Left lung (tissue), 14 donors: ENCODE measurements around the gene UGT1A4. TPM values are rescaled to one million over a fixed set of nuclear protein-coding genes. Genes with fewer than 3 reads are reported as not detected.

Source experiments
- ATAC-seq: fragments of 200-7000 bp; cut with Tn5 transposase; one replicate; pipeline ENCODE4 v1.9.1; 2020; ENCODE audit warnings: moderate library complexity
- DNase-seq, 4 donors: peaks; one replicate each; pipeline ENCODE4 v3.0.0-alpha.2; 2013 to 2020
- H3K27ac ChIP-seq, 2 donors: fragments of 200-600 bp; sonication (generic) in 1 of 2; one replicate each; pipeline versions ENCODE4 v1.5.0 to v1.8.0; 2020 to 2021
- H3K27me3 ChIP-seq, 2 donors: fragments of 200-600 bp; sonication (generic) in 1 of 2; one replicate each; pipeline versions ENCODE4 v1.5.0 to v1.8.0; 2020 to 2021
- H3K36me3 ChIP-seq, 2 donors: fragments of 200-600 bp; sonication (generic) in 1 of 2; one replicate each; pipeline versions ENCODE4 v1.5.0 to v1.8.0; 2020 to 2021
- H3K4me1 ChIP-seq, 2 donors: fragments of 200-600 bp; one replicate each; pipeline ENCODE4 v1.8.0; 2021
- H3K4me3 ChIP-seq, 2 donors: fragments of 200-600 bp; sonication (generic) in 1 of 2; one replicate each; pipeline versions ENCODE4 v1.5.0 to v1.8.0; 2020 to 2021; ENCODE audit warnings: mild to moderate bottlenecking in 1 of 2
- H3K9me3 ChIP-seq, 2 donors: fragments of 200-600 bp; sonication (generic) in 1 of 2; one replicate each; pipeline versions ENCODE4 v1.5.0 to v1.8.0; 2020 to 2021
- intact Hi-C, 2 donors: fragments of 100-400 bp; cut with DNase I; formaldehyde crosslinking; loops; one replicate each; pipeline versions ENCODE4 v1.11.2 to v1.14.2; 2022
- long read RNA-seq, 12 donors: library from polyadenylated mRNA in 2 of 12; unstranded in 2 of 12; transcript quantifications; one replicate each; pipeline ENCODE4 v2.0.0 and lab custom pipeline, GENCODE V29; 2019 to 2026
- polyA plus RNA-seq, 6 donors: library from polyadenylated mRNA; unstranded; fragments of 120-200 nt; gene quantifications; one replicate each; pipeline ENCODE4 v1.2.1, GENCODE V29; 2013; ENCODE audit not compliant: insufficient read length in 6 of 6
- total RNA-seq, 2 donors: library from RNA; stranded (reverse); fragmentation: NEBNext Ultra II Directional; extraction: Animal tissue kit (Norgen Biotek cat#: 25700); gene quantifications; one replicate each; pipeline ENCODE4 v1.2.1, GENCODE V29; 2021
- TF ChIP-seq, protein P1 (sequence below), 2 donors: fragments of 200-600 bp; sonication (generic) in 1 of 2; IDR thresholded peaks; one replicate each; pipeline versions ENCODE4 v1.5.0 to v1.8.0; 2021; ENCODE audit warnings: antibody characterized with exemption in 2 of 2
- donor health status: DM: no; HTN: yes; CAD: no.
- donor health status: DM: no; HTN: no; CAD: no.

Gene UGT1A4
- not detected for total RNA-seq
- polyA plus RNA-seq, result not detected
- long read RNA-seq, donor 1, result 0 reads
- long read RNA-seq, donor 2, result 0 reads
- long read RNA-seq, donor 3, result 0 reads
- long read RNA-seq, donor 4, result 0 reads
- long read RNA-seq, donor 5, result 0 reads
- long read RNA-seq, donor 6, result 0 reads
- long read RNA-seq, donor 7, result 0 reads
- long read RNA-seq, donor 8, result 0 reads
- long read RNA-seq, donor 9, result 0 reads
- long read RNA-seq, donor 10, result 0 reads
- long read RNA-seq, donor 11, result 0 reads
- long read RNA-seq, donor 12, result 0 reads

DNA sequence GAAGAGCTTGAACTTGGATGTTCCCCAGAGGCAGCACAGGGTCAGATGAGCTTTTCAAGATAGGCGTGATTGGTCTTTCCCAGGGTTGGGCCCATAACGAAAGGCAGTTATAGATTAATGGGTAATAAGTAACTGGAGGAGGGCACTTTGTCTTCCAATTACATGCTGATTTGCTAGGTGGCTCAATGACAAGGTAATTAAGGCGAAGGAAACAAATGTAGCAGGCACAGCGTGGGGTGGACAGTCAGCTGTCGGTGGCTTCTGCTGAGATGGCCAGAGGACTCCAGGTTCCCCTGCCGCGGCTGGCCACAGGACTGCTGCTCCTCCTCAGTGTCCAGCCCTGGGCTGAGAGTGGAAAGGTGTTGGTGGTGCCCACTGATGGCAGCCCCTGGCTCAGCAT, at the start of gene UGT1A4:
Gene UGT1A4 (plus strand): TSS at position 185 of the 400 bp plus-strand sequence. CDS start 85 bp downstream, at position 270.
- intact Hi-C loops, result no loop called here
- peaks cover 0 to 15% of the 10 kb centered on the region in 2 donors for H3K27me3 ChIP-seq
- H3K36me3 ChIP-seq, result no peaks in the 10 kb centered on the region
- H3K9me3 ChIP-seq, result no peaks in the 10 kb centered on the region
- H3K27ac ChIP-seq, result no peak within 1 kb of the TSS
- no peaks in the 10 kb centered on the region for H3K4me1 ChIP-seq
- no peak within 1 kb of the TSS for H3K4me3 ChIP-seq
- DNase-seq, result no peak
- TF ChIP-seq, protein P1, sequence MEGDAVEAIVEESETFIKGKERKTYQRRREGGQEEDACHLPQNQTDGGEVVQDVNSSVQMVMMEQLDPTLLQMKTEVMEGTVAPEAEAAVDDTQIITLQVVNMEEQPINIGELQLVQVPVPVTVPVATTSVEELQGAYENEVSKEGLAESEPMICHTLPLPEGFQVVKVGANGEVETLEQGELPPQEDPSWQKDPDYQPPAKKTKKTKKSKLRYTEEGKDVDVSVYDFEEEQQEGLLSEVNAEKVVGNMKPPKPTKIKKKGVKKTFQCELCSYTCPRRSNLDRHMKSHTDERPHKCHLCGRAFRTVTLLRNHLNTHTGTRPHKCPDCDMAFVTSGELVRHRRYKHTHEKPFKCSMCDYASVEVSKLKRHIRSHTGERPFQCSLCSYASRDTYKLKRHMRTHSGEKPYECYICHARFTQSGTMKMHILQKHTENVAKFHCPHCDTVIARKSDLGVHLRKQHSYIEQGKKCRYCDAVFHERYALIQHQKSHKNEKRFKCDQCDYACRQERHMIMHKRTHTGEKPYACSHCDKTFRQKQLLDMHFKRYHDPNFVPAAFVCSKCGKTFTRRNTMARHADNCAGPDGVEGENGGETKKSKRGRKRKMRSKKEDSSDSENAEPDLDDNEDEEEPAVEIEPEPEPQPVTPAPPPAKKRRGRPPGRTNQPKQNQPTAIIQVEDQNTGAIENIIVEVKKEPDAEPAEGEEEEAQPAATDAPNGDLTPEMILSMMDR (IDR thresholded peaks at IDR 0.05), result no peak
- no peak for ATAC-seq

DNA sequence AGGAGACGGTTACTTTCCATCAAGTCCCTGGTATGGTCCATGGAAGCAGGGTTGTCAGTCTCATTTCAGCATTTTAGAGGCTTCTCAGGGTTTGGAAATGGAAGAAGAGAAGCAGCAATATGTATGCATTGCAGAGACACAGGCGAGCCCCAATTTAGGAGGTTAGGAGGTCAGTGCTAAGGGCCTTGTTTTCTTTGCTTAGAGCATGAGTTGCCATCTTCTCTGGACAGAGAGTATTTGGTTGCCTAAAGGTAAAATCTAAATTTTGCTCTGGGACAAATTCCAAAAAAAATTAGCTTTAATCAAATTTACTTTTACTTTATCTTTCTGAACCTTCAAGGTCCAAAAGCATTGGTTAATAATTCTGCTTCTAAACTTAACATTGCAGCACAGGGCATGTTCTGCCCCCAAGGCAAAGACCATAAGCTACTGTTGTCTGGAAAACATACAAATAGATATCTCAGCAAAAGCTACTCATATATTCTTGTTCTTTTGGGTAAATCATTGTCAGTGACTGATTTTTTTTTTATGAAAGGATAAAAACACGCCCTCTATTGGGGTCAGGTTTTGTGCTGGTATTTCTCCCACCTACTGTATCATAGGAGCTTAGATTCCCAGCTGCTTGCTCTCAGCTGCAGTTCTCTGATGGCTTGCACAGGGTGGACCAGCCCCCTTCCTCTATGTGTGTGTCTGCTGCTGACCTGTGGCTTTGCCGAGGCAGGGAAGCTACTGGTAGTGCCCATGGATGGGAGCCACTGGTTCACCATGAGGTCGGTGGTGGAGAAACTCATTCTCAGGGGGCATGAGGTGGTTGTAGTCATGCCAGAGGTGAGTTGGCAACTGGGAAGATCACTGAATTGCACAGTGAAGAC, 47.0 kb upstream of the UGT1A4 start, which contains the start of gene UGT1A9:
Gene UGT1A9 (plus strand): TSS at position 609 of the 872 bp plus-strand sequence. CDS start 37 bp downstream, at position 646.
- intact Hi-C loops, result no loop called here
- DNase-seq, result no peak
- Histone ChIP-seq H3K27ac (no peak within 1 kb of the TSS), H3K4me1 (no peaks in the 10 kb centered on the region), H3K4me3 (no peak within 1 kb of the TSS), H3K27me3 (no peaks in the 10 kb centered on the region), H3K36me3 (no peaks in the 10 kb centered on the region), H3K9me3 (no peaks in the 10 kb centered on the region)
- TF ChIP-seq, protein P1 (IDR thresholded peaks at IDR 0.05), result no peak
- no peak for ATAC-seq

DNA sequence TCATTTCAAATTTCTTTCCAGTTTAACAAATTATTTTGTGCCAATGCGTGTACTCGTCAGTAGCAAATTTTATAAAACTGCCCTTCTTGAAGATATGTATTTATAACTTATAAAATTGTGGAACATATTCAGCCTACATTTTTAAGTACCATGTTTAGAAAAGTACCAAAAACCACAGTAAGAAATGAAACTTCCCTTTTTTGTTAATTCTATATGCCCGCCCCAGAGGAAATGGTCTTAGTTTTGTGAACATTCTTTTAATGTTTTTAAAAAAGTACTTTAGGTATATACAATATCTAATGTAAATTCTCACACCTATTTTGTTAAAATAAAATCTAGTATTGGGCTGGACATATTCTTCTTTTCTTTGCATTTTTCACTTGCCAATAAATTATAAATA, 45.6 kb upstream of the UGT1A4 start:
- no peaks in the 10 kb centered on the region for H3K27me3 ChIP-seq
- H3K27ac ChIP-seq, result no peak overlapping the region
- ATAC-seq (no peak), DNase-seq (no peak)
- H3K4me1 ChIP-seq, result no peaks in the 10 kb centered on the region
- intact Hi-C loops, result no loop called here
- H3K4me3 ChIP-seq, result no peak overlapping the region
- H3K36me3 ChIP-seq, result no peaks in the 10 kb centered on the region
- TF ChIP-seq, protein P1 (IDR thresholded peaks at IDR 0.05), result no peak
- no peaks in the 10 kb centered on the region for H3K9me3 ChIP-seq

DNA sequence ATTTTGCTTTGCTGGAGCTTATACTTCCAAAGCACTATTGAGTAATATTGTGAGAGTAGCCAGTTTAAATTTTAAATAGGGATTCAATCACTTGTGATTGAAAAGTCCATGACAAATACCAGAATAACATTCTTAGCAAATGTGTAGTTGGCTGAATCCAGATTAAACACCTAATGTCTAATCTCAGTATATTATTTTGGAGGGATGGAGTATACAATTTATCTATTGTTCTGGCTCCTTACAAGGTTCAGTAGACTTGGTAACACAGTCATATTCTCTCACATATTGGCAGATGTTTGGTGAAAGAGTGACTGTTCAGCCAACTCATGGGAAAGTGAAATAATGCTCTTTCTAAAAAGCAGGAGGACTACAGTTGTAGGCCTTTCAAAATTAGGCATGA, 44.6 kb upstream of the UGT1A4 start:
- Histone ChIP-seq H3K4me1 (no peaks in the 10 kb centered on the region), H3K27ac (no peak overlapping the region), H3K27me3 (no peaks in the 10 kb centered on the region), H3K36me3 (no peaks in the 10 kb centered on the region), H3K9me3 (no peaks in the 10 kb centered on the region), H3K4me3 (no peak overlapping the region)
- intact Hi-C loops, result no loop called here
- TF ChIP-seq, protein P1 (IDR thresholded peaks at IDR 0.05), result no peak
- ATAC-seq (no peak), DNase-seq (no peak)

DNA sequence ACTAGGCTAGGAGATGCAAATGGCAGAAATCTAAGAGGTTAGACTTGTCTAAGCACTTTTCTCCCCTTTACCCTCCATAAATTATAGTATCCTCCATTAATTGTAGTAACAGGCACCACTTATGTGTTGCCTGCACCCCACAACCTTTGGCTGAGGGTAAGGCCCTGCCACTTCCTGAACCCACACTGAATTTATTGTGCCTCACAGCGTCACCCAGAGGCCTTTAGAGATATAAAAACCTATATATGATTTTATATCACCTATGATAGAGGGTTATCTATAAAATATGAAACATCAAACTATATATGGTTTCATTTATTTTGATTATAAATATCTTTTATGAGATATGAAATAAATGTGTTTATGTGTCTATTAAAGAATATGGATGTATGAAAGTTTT, 44.2 kb upstream of the UGT1A4 start:
- Histone ChIP-seq H3K27me3 (no peaks in the 10 kb centered on the region), H3K4me3 (no peak overlapping the region), H3K27ac (no peak overlapping the region), H3K9me3 (no peaks in the 10 kb centered on the region), H3K4me1 (no peaks in the 10 kb centered on the region), H3K36me3 (no peaks in the 10 kb centered on the region)
- intact Hi-C loops, result no loop called here
- TF ChIP-seq, protein P1 (IDR thresholded peaks at IDR 0.05), result no peak
- DNase-seq (no peak), ATAC-seq (no peak)
